ENCODE results near the gene PTK7.
"Not testable (repeated sequence)": the region's sequence is repeated elsewhere in the genome, so short reads cannot be mapped to it uniquely, and the experiment has no call there.

Gene PTK7

GRCh38 chr6:43128926-43129325, 52.8 kb downstream of the PTK7 start:
- Histone ChIP-seq H3K9ac (ENCODE audit: low read depth, low read length, poor library complexity, severe bottlenecking) (no peak overlapping the region), H3K27me3 (ENCODE audit: insufficient read depth, low read length, poor library complexity, severe bottlenecking) (no peaks in the 10 kb centered on the region), H4K20me1 (ENCODE audit: insufficient read depth, low read length, poor library complexity, severe bottlenecking) (no peaks in the 10 kb centered on the region), H3K79me2 (ENCODE audit: insufficient read depth, low read length) (peaks cover 25% of the 10 kb centered on the region; the same call in 1 of the 2 replicates), H3K9me2 (replicated peaks; ENCODE audit: low read depth, low read length) (no peaks in the 10 kb centered on the region), H3K4me1 (ENCODE audit: insufficient read depth, low read length, poor library complexity, severe bottlenecking) (no peaks in the 10 kb centered on the region), H3K36me3 (ENCODE audit: insufficient read depth, low read length) (peaks cover 21% of the 10 kb centered on the region; the same call in 1 of the 2 replicates), H3K9me3 (ENCODE audit: insufficient read depth, low read depth, low read length) (no peaks in the 10 kb centered on the region), H2AFZ (ENCODE audit: low read length) (no peak overlapping the region), H3K4me2 (ENCODE audit: low read depth, low read length, poor library complexity, severe bottlenecking) (no peak overlapping the region), H3K4me3 (ENCODE audit: low read length, poor library complexity, severe bottlenecking) (no peak overlapping the region), H3F3A (ENCODE audit: low read depth) (no peaks in the 10 kb centered on the region)
- TF ChIP-seq EZH2phosphoT487 (IDR thresholded peaks at IDR 0.05; ENCODE audit: borderline replicate concordance) (no peak), CTCF (conservative IDR thresholded peaks at IDR 0.05; ENCODE audit: low read length) (no peak)

- Histone ChIP-seq H3K27me3 (ENCODE audit: insufficient read depth, low read length, poor library complexity, severe bottlenecking) (no peaks in the 10 kb centered on the region), H3K9me2 (replicated peaks; ENCODE audit: low read depth, low read length) (no peaks in the 10 kb centered on the region), H3K9me3 (ENCODE audit: insufficient read depth, low read depth, low read length) (no peaks in the 10 kb centered on the region), H3K4me3 (ENCODE audit: low read length, poor library complexity, severe bottlenecking) (no peak overlapping the region), H2AFZ (ENCODE audit: low read length) (no peak overlapping the region), H4K20me1 (ENCODE audit: insufficient read depth, low read length, poor library complexity, severe bottlenecking) (no peaks in the 10 kb centered on the region), H3K36me3 (ENCODE audit: insufficient read depth, low read length) (peaks cover 21% of the 10 kb centered on the region; the same call in 1 of the 2 replicates), H3K4me2 (ENCODE audit: low read depth, low read length, poor library complexity, severe bottlenecking) (no peak overlapping the region), H3K4me1 (ENCODE audit: insufficient read depth, low read length, poor library complexity, severe bottlenecking) (no peaks in the 10 kb centered on the region), H3K79me2 (ENCODE audit: insufficient read depth, low read length) (peaks cover 22% of the 10 kb centered on the region; the same call in 1 of the 2 replicates), H3F3A (ENCODE audit: low read depth) (no peaks in the 10 kb centered on the region), H3K9ac (ENCODE audit: low read depth, low read length, poor library complexity, severe bottlenecking) (no peak overlapping the region)
- peak; percentile 59 for TF ChIP-seq CTCF (conservative IDR thresholded peaks at IDR 0.05; ENCODE audit: low read length)
- TF ChIP-seq EZH2phosphoT487 (IDR thresholded peaks at IDR 0.05; ENCODE audit: borderline replicate concordance) = no peak
Measured at GRCh38 chr6:43129434-43130194, 53.5 kb downstream of the PTK7 start.

- TF ChIP-seq CTCF (conservative IDR thresholded peaks at IDR 0.05; ENCODE audit: low read length) = no peak
- TF ChIP-seq EZH2phosphoT487 (IDR thresholded peaks at IDR 0.05; ENCODE audit: borderline replicate concordance) = no peak
- Histone ChIP-seq H3K9me2 (replicated peaks; ENCODE audit: low read depth, low read length) (no peaks in the 10 kb centered on the region), H3K4me3 (ENCODE audit: low read length, poor library complexity, severe bottlenecking) (no peak overlapping the region), H3K9me3 (ENCODE audit: insufficient read depth, low read depth, low read length) (no peaks in the 10 kb centered on the region), H2AFZ (ENCODE audit: low read length) (no peak overlapping the region), H3K79me2 (ENCODE audit: insufficient read depth, low read length) (peaks cover 16% of the 10 kb centered on the region; the same call in 1 of the 2 replicates), H3K4me1 (ENCODE audit: insufficient read depth, low read length, poor library complexity, severe bottlenecking) (no peaks in the 10 kb centered on the region), H3K27me3 (ENCODE audit: insufficient read depth, low read length, poor library complexity, severe bottlenecking) (no peaks in the 10 kb centered on the region), H3K4me2 (ENCODE audit: low read depth, low read length, poor library complexity, severe bottlenecking) (no peak overlapping the region), H3K36me3 (ENCODE audit: insufficient read depth, low read length) (peaks cover 24% of the 10 kb centered on the region; the same call in 1 of the 2 replicates), H4K20me1 (ENCODE audit: insufficient read depth, low read length, poor library complexity, severe bottlenecking) (no peaks in the 10 kb centered on the region), H3F3A (ENCODE audit: low read depth) (no peaks in the 10 kb centered on the region), H3K9ac (ENCODE audit: low read depth, low read length, poor library complexity, severe bottlenecking) (no peak overlapping the region)
Measured at GRCh38 chr6:43130429-43130828, 54.3 kb downstream of the PTK7 start.

GRCh38 chr6:43131379-43131778, 55.3 kb downstream of the PTK7 start:
- H3K4me1 ChIP-seq (ENCODE audit: insufficient read depth, low read length, poor library complexity, severe bottlenecking); H3F3A ChIP-seq (ENCODE audit: low read depth); H4K20me1 ChIP-seq (ENCODE audit: insufficient read depth, low read length, poor library complexity, severe bottlenecking); H3K4me2 ChIP-seq (ENCODE audit: low read depth, low read length, poor library complexity, severe bottlenecking); H3K9me2 ChIP-seq (replicated peaks; ENCODE audit: low read depth, low read length); H2AFZ ChIP-seq (ENCODE audit: low read length); H3K9me3 ChIP-seq (ENCODE audit: insufficient read depth, low read depth, low read length); H3K4me3 ChIP-seq (ENCODE audit: low read length, poor library complexity, severe bottlenecking); H3K27me3 ChIP-seq (ENCODE audit: insufficient read depth, low read length, poor library complexity, severe bottlenecking); H3K9ac ChIP-seq (ENCODE audit: low read depth, low read length, poor library complexity, severe bottlenecking): not testable (repeated sequence)
- Histone ChIP-seq H3K79me2 (ENCODE audit: insufficient read depth, low read length) (peaks cover 11% of the 10 kb centered on the region; the same call in 1 of the 2 replicates), H3K36me3 (ENCODE audit: insufficient read depth, low read length) (peaks cover 24% of the 10 kb centered on the region; the same call in 1 of the 2 replicates)
